K562 (cell line): Measurements from ENCODE around the gene SUSD3. TPM values are rescaled to one million over a fixed set of nuclear protein-coding genes. Genes with fewer than 3 reads are reported as not detected.

Experiments used
- ATAC-seq: fragments of 200-7000 bp; cut with Tn5 transposase; 3 replicates; pipeline ENCODE4 v1.9.1; 2020; ENCODE audit warnings: moderate library complexity
- BruUV-seq: library from RNA; stranded (reverse); fragments of 400-500 nt; replicated peaks from 2 replicates; lab custom pipeline; 2021; lab: Mats Ljungman, UMichigan
- CTCF ChIA-PET: fragments of 300-600 bp; formaldehyde crosslinking; extraction: SDS; loops from one replicate; lab custom pipeline; 2021; ENCODE audit warnings: low intra/inter-chr PET ratio; lab: Yijun Ruan, JAX
- POLR2A ChIA-PET: fragments of 300-600, 350-650 bp; sonication (Branson Sonifier 250); formaldehyde crosslinking; extraction: SDS; loops from one replicate; lab custom pipeline; 2021; ENCODE audit warnings: antibody characterized with exemption, inconsistent platforms; lab: Yijun Ruan, JAX
- DNase-seq, 4 experiments: peaks; one replicate each; pipeline versions ENCODE4 v3.0.0 to v3.0.0-alpha.2; 2011 to 2018; ENCODE audit warnings: low spot score in 3 of 4, mixed read lengths in 3 of 4; ENCODE audit errors: extremely low read depth in 1 of 4
- FAIRE-seq: peaks from 2 replicates; lab custom pipeline; 2011; peaks lifted over from hg19 to GRCh38; lab: Jason Lieb, UNC
- H2AFZ ChIP-seq: 2 replicates; pipeline ENCODE4 v1.6.0; 2011; ENCODE audit warnings: low read depth, low read length, control low read depth, inconsistent platforms
- H3K27ac ChIP-seq: fragments of 200-600 bp; 3 replicates; pipeline ENCODE4 v1.8.0; 2011; ENCODE audit warnings: low read depth, mild to moderate bottlenecking, control low read depth, inconsistent platforms, low read length, moderate library complexity, mixed read lengths; ENCODE audit errors: extremely low read depth
- H3K27me3 ChIP-seq, 2 experiments: fragments of 300-600 bp in 1 of 2; 2 replicates in 1 of 2; 3 replicates in 1 of 2; pipeline versions ENCODE4 v1.6.0 to v1.8.0; 2011; ENCODE audit warnings: inconsistent platforms in 2 of 2, low read length in 2 of 2, mild to moderate bottlenecking in 1 of 2, mixed read lengths in 1 of 2, moderate library complexity in 1 of 2; ENCODE audit not compliant: control insufficient read depth in 2 of 2, insufficient read depth in 2 of 2
- H3K36me3 ChIP-seq: fragments of 300-600 bp; 3 replicates; pipeline ENCODE4 v1.8.0; 2011; ENCODE audit warnings: mild to moderate bottlenecking, low read length, inconsistent platforms; ENCODE audit not compliant: control insufficient read depth, insufficient read depth
- H3K4me1 ChIP-seq, 2 experiments: fragments of 200-600 bp in 1 of 2; replicated peaks in 1 of 2; 2 replicates in 1 of 2; 3 replicates in 1 of 2; pipeline versions ENCODE4 v1.5.1 to v1.8.0; 2011; ENCODE audit warnings: inconsistent platforms in 2 of 2, low read length in 2 of 2, mild to moderate bottlenecking in 1 of 2, mixed read lengths in 1 of 2, moderate library complexity in 1 of 2; ENCODE audit not compliant: control insufficient read depth in 2 of 2, insufficient read depth in 2 of 2
- H3K4me2 ChIP-seq: 2 replicates; pipeline ENCODE4 v1.6.1; 2011; ENCODE audit warnings: low read length, control low read depth, inconsistent platforms, mixed read lengths; ENCODE audit not compliant: insufficient read depth
- H3K4me3 ChIP-seq: fragments of 200-600 bp; sonication (generic), shearing (Covaris generic); 2 replicates; pipeline ENCODE4 v1.5.1; 2016; ENCODE audit warnings: control low read depth, inconsistent platforms
- H3K79me2 ChIP-seq: fragments of 200-600 bp; 3 replicates; pipeline ENCODE4 v1.8.0; 2011; ENCODE audit warnings: low read length, inconsistent platforms; ENCODE audit not compliant: control insufficient read depth, insufficient read depth
- H3K9ac ChIP-seq, 2 experiments: 2 replicates each; pipeline versions ENCODE4 v1.6.0 to v1.6.1; 2011; ENCODE audit warnings: low read depth in 2 of 2, low read length in 2 of 2, control low read depth in 1 of 2, inconsistent platforms in 1 of 2, mild to moderate bottlenecking in 1 of 2, mixed read lengths in 1 of 2; ENCODE audit not compliant: insufficient read depth in 1 of 2
- H3K9me1 ChIP-seq: one replicate; pipeline ENCODE4 v1.6.0; 2011; ENCODE audit warnings: inconsistent platforms, mild to moderate bottlenecking, low read length, moderate library complexity; ENCODE audit not compliant: control insufficient read depth, insufficient read depth
- H3K9me3 ChIP-seq: replicated peaks from 2 replicates; pipeline ENCODE4 v1.5.1; 2011; ENCODE audit warnings: low read depth, low read length, inconsistent platforms; ENCODE audit not compliant: control insufficient read depth, insufficient read depth
- H4K20me1 ChIP-seq: replicated peaks from 2 replicates; pipeline ENCODE4 v1.6.1; 2011; ENCODE audit warnings: low read length, inconsistent platforms, mixed read lengths; ENCODE audit not compliant: control insufficient read depth, insufficient read depth
- ETV1 ChIP-seq: fragments of 450-650 bp; conservative IDR thresholded peaks from 2 replicates; pipeline ENCODE4 v1.6.1; 2016; ENCODE audit warnings: missing genetic modification characterization, control low read depth, low read depth, missing compliant biosample characterization
- LEF1 ChIP-seq: fragments of 450-650 bp; IDR thresholded peaks from 2 replicates; pipeline ENCODE4 v1.6.1; 2016; ENCODE audit warnings: mild to moderate bottlenecking
- MYNN ChIP-seq, 2 experiments: sonication (generic); formaldehyde crosslinking in 1 of 2; IDR thresholded peaks; 2 replicates each; pipeline versions ENCODE4 v1.5.0 to v1.6.1; 2016 to 2020; ENCODE audit warnings: antibody characterized with exemption in 1 of 2, missing genetic modification reagents in 1 of 2
- NFE2L1 ChIP-seq: fragments of 450-650 bp; IDR thresholded peaks from 2 replicates; pipeline ENCODE4 v1.6.1; 2016; ENCODE audit warnings: missing genetic modification characterization, low read depth, mild to moderate bottlenecking, missing compliant biosample characterization, moderate library complexity, borderline replicate concordance
- SIRT6 ChIP-seq: IDR thresholded peaks from one replicate; pipeline ENCODE4 v1.6.1; 2012; ENCODE audit warnings: low read depth, mild to moderate bottlenecking, control low read depth, inconsistent platforms, low read length, moderate library complexity
- SMAD1 ChIP-seq: fragments of 150-350 bp; IDR thresholded peaks from 2 replicates; pipeline ENCODE4 v1.6.1; 2014; ENCODE audit warnings: low read length, low read depth; ENCODE audit not compliant: partially characterized antibody
- SRSF1 ChIP-seq: fragments of 200-400 bp; formaldehyde crosslinking; IDR thresholded peaks from 2 replicates; pipeline ENCODE4 v1.6.1; 2017; ENCODE audit warnings: mild to moderate bottlenecking, low read depth, low read length, moderate library complexity
- ZBED1 ChIP-seq: IDR thresholded peaks from 2 replicates; pipeline ENCODE4 v1.6.1; 2014
- ZNF175 ChIP-seq: fragments of 200-800 bp; sonication (Bioruptor generic); IDR thresholded peaks from 2 replicates; pipeline ENCODE4 v1.6.1; 2016; ENCODE audit warnings: low read depth, mild to moderate bottlenecking, missing genetic modification characterization, missing compliant biosample characterization
- ZNF696 ChIP-seq: fragments of 250-450 bp; sonication (Bioruptor Pico); conservative IDR thresholded peaks from 2 replicates; pipeline ENCODE4 v1.4.0; 2020; ENCODE audit warnings: mild to moderate bottlenecking, moderate library complexity
- ZNF77 ChIP-seq: fragments of 250-450 bp; sonication (Bioruptor Pico); IDR thresholded peaks from 2 replicates; pipeline ENCODE4 v1.5.0; 2020
- WGBS: fragments of 100-300 bp; shearing (Covaris generic); methylation state at CpG from one replicate; pipeline ENCODE4 v1.1.6; 2016; ENCODE audit warnings: low coverage, mixed read lengths; ENCODE audit not compliant: insufficient coverage; ENCODE audit errors: missing lambda C conversion rate; 5-methylcytosine and 5-hydroxymethylcytosine counted together
- in situ Hi-C: fragments of 300-500 bp; cut with MboI; formaldehyde crosslinking; loops from 4 replicates; pipeline ENCODE4 v1.15.0; 2018; ENCODE audit warnings: inconsistent platforms, mixed read lengths
- intact Hi-C: fragments of 100-400 bp; cut with micrococcal nuclease; formaldehyde crosslinking; loops from 2 replicates; pipeline ENCODE4 v1.14.2; 2022
- polyA plus RNA-seq, 8 experiments: library from polyadenylated mRNA; depleted of rRNA in 4 of 8; stranded (reverse) in 5 of 8; unstranded in 3 of 8; fragments of >200 nt; fragmentation: Nextera tagmentation in 2 of 8; fragmentation: Illumina TruSeq in 1 of 8; extraction: Ambion mirVana in 2 of 8; extraction: Trizol in 1 of 8; gene quantifications; 2 replicates each; pipeline versions ENCODE4 v1.2.1 to v1.2.3, GENCODE V29; 2011 to 2014; ENCODE audit warnings: inconsistent platforms in 1 of 8, missing spikeins in 1 of 8
- total RNA-seq, 7 experiments: library from RNA; depleted of rRNA in 6 of 7; stranded (reverse); fragments of >200 nt in 6 of 7; fragmentation: Illumina TruSeq in 2 of 7; extraction: Trizol in 2 of 7; gene quantifications; 2 replicates each; pipeline versions ENCODE4 v1.2.1 to v1.2.3, GENCODE V29; 2011 to 2021; ENCODE audit warnings: low replicate concordance in 1 of 7
- TF ChIP-seq, protein P1 (sequence below): fragments of 250-450 bp; sonication (Bioruptor Pico); IDR thresholded peaks from 2 replicates; pipeline ENCODE4 v1.4.0; 2020; ENCODE audit warnings: mild to moderate bottlenecking, moderate library complexity
- TF ChIP-seq, protein P2 (sequence below): fragments of 450-650 bp; IDR thresholded peaks from 2 replicates; pipeline ENCODE4 v1.6.1; 2017; ENCODE audit warnings: antibody characterized with exemption, mild to moderate bottlenecking
- TF ChIP-seq, protein P3 (sequence below): fragments of 250-450 bp; sonication (Bioruptor Pico); IDR thresholded peaks from 2 replicates; pipeline ENCODE4 v1.5.0; 2022; ENCODE audit warnings: mild to moderate bottlenecking

SUSD3 gene
- total and polyA plus RNA-seq, 9 of the 15 experiments (the other 6 are each of a cell fraction or from before 2014, with no cell fraction given), result 1.3 to 21.7 (median 11.4) TPM

DNA sequence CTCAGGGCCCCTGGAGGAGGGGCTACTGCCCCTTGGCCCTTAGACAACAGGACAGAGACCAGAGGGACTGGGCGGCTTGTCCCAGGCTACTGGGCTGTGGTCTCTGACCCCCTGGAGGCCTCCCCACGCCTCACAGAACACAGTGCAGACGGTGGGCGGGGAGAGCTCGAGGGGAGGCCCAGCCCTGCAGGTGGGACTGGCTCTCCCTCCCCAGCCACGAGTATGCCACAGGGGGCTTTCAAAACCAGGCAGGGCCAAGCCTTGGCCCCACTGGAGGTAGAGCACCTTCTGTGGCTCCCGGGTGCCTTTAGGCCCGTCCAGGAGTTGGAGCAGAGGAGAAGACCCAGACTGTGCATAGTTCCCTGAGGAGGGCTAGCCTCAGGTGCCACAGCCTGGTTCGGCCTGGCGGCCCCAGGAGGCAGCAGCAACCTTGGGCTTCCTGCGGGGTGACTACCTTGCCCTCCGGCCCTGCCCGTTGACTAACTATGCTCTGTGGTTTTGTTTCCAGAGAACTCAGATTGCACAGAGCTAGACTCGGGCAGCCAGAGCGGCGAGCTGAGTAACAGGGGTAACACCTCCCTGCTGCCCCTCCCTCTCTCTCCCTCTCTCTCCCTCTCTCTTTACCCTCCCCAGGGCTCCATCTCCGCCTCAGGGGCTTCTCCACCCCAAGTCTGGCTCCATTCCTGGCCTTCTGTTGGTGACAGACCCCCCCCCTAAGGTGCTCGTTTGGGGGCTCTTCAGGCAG lies 53.0 kb downstream of the SUSD3 start:
- Histone ChIP-seq H3K4me2 (no peak overlapping the region), H3K9me3 (no peaks in the 10 kb centered on the region)
- POLR2A ChIA-PET, result interaction anchor here (0.9 to 1.0 kb wide), 2 partner anchors 23 to 29 kb away, joined by 3 read pairs; no protein-coding TSS in a partner anchor
- TF ChIP-seq SIRT6, result no peak
- TF ChIP-seq LEF1, result no peak
- TF ChIP-seq, protein P1, sequence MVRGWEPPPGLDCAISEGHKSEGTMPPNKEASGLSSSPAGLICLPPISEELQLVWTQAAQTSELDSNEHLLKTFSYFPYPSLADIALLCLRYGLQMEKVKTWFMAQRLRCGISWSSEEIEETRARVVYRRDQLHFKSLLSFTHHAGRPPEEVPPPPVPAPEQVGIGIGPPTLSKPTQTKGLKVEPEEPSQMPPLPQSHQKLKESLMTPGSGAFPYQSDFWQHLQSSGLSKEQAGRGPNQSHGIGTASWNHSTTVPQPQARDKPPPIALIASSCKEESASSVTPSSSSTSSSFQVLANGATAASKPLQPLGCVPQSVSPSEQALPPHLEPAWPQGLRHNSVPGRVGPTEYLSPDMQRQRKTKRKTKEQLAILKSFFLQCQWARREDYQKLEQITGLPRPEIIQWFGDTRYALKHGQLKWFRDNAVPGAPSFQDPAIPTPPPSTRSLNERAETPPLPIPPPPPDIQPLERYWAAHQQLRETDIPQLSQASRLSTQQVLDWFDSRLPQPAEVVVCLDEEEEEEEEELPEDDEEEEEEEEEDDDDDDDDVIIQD, result no peak
- TF ChIP-seq, protein P2, sequence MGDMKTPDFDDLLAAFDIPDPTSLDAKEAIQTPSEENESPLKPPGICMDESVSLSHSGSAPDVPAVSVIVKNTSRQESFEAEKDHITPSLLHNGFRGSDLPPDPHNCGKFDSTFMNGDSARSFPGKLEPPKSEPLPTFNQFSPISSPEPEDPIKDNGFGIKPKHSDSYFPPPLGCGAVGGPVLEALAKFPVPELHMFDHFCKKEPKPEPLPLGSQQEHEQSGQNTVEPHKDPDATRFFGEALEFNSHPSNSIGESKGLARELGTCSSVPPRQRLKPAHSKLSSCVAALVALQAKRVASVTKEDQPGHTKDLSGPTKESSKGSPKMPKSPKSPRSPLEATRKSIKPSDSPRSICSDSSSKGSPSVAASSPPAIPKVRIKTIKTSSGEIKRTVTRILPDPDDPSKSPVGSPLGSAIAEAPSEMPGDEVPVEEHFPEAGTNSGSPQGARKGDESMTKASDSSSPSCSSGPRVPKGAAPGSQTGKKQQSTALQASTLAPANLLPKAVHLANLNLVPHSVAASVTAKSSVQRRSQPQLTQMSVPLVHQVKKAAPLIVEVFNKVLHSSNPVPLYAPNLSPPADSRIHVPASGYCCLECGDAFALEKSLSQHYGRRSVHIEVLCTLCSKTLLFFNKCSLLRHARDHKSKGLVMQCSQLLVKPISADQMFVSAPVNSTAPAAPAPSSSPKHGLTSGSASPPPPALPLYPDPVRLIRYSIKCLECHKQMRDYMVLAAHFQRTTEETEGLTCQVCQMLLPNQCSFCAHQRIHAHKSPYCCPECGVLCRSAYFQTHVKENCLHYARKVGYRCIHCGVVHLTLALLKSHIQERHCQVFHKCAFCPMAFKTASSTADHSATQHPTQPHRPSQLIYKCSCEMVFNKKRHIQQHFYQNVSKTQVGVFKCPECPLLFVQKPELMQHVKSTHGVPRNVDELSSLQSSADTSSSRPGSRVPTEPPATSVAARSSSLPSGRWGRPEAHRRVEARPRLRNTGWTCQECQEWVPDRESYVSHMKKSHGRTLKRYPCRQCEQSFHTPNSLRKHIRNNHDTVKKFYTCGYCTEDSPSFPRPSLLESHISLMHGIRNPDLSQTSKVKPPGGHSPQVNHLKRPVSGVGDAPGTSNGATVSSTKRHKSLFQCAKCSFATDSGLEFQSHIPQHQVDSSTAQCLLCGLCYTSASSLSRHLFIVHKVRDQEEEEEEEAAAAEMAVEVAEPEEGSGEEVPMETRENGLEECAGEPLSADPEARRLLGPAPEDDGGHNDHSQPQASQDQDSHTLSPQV, result no peak
- no peak for TF ChIP-seq SMAD1
- no peak for TF ChIP-seq ZNF696
- TF ChIP-seq MYNN (IDR thresholded peaks at IDR 0.05), result no peak
- no peak for TF ChIP-seq MYNN (CRISPR knock-in tag; IDR thresholded peaks at IDR 0.05)
- TF ChIP-seq ZBED1, result no peak
- no peak for TF ChIP-seq ZNF175
- no peak for TF ChIP-seq NFE2L1 (tag)
- TF ChIP-seq, protein P3, sequence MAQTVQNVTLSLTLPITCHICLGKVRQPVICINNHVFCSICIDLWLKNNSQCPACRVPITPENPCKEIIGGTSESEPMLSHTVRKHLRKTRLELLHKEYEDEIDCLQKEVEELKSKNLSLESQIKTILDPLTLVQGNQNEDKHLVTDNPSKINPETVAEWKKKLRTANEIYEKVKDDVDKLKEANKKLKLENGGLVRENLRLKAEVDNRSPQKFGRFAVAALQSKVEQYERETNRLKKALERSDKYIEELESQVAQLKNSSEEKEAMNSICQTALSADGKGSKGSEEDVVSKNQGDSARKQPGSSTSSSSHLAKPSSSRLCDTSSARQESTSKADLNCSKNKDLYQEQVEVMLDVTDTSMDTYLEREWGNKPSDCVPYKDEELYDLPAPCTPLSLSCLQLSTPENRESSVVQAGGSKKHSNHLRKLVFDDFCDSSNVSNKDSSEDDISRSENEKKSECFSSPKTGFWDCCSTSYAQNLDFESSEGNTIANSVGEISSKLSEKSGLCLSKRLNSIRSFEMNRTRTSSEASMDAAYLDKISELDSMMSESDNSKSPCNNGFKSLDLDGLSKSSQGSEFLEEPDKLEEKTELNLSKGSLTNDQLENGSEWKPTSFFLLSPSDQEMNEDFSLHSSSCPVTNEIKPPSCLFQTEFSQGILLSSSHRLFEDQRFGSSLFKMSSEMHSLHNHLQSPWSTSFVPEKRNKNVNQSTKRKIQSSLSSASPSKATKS (CRISPR knock-in tag), result no peak
- TF ChIP-seq ZNF77 (CRISPR knock-in tag), result no peak
- no peak for TF ChIP-seq ETV1 (tag)
- TF ChIP-seq SRSF1, result no peak

More for the DNA sequence above, 53.0 kb downstream of the SUSD3 start:
- Histone ChIP-seq H3K36me3 (peaks cover 5% of the 10 kb centered on the region; the same call in 1 of the 3 replicates), H3K9ac (peak overlapping the region in 1 of 2 experiments; percentile 36; a peak in 2 of 4 replicates), H3K27ac (no peak overlapping the region), H3K9me1 (peaks cover 3% of the 10 kb centered on the region), H3K4me3 (no peak overlapping the region), H3K4me1 (peaks cover 48 to 68% of the 10 kb centered on the region in 2 experiments), H3K27me3 (no peaks in the 10 kb centered on the region), H4K20me1 (no peaks in the 10 kb centered on the region), H2AFZ (no peak overlapping the region), H3K79me2 (no peaks in the 10 kb centered on the region)
- BruUV-seq, result no TSS peak
- 82% methylated on average over 11 of the region's 18 CpGs for WGBS
- in situ Hi-C loops, result no loop called here
- CTCF ChIA-PET, result no interaction called here
- DNase-seq (no peak), FAIRE-seq (no peak), ATAC-seq (no peak)
- intact Hi-C loops, result no loop called here
